ENCODE results near the gene GGTLC1.
A peak's percentile ranks its signal among the peaks of the same experiment; 100 is the strongest.
"Not testable (repeated sequence)": the region's sequence is repeated elsewhere in the genome, so short reads cannot be mapped to it uniquely, and the experiment has no call there.

GGTLC1 gene

GRCh38 chr20:23988561-23988960 lies at the start of gene GGTLC1:
TSS of gene GGTLC1 (minus strand) at chr20:23988779. CDS start at chr20:23986611, 2,168 bp downstream.
- DNase-seq, result no peak

- DNase-seq, result no peak
Observed at GRCh38 chr20:24034820-24035219, 46.2 kb upstream of the GGTLC1 start.

- DNase-seq, result no peak
Observed at GRCh38 chr20:24033565-24033964, 45.0 kb upstream of the GGTLC1 start.

GRCh38 chr20:24033151-24033550 lies 44.6 kb upstream of the GGTLC1 start:
- no peak for DNase-seq

- no peak for DNase-seq
Observed at GRCh38 chr20:24032400-24032898, 43.9 kb upstream of the GGTLC1 start.

GRCh38 chr20:24027229-24027628 lies 38.6 kb upstream of the GGTLC1 start:
- peak; percentile 63 to 66 for DNase-seq

- no peak for DNase-seq
Observed at GRCh38 chr20:24022621-24023180, 34.1 kb upstream of the GGTLC1 start.

GRCh38 chr20:24018796-24019195 lies 30.2 kb upstream of the GGTLC1 start:
- no peak for DNase-seq

- no peak for DNase-seq
Observed at GRCh38 chr20:24017458-24017755, 28.8 kb upstream of the GGTLC1 start.

GRCh38 chr20:24016607-24017457 lies 28.3 kb upstream of the GGTLC1 start:
- DNase-seq, result no peak

- DNase-seq, result no peak
Observed at GRCh38 chr20:24013953-24014352, 25.4 kb upstream of the GGTLC1 start.

- no peak for DNase-seq
Observed at GRCh38 chr20:24011282-24011681, 22.7 kb upstream of the GGTLC1 start.

GRCh38 chr20:24007758-24008157 lies 19.2 kb upstream of the GGTLC1 start:
- no peak for DNase-seq

- no peak for DNase-seq
Observed at GRCh38 chr20:24007073-24007595, 18.6 kb upstream of the GGTLC1 start.

GRCh38 chr20:24006626-24007025 lies 18.0 kb upstream of the GGTLC1 start:
- no peak for DNase-seq

- no peak for DNase-seq
Observed at GRCh38 chr20:24004471-24004870, 15.9 kb upstream of the GGTLC1 start.

GRCh38 chr20:24002896-24003295 lies 14.3 kb upstream of the GGTLC1 start:
- no peak for DNase-seq

- no peak for DNase-seq
Observed at GRCh38 chr20:24001712-24002405, 13.3 kb upstream of the GGTLC1 start.

GRCh38 chr20:23998844-23999243 lies 10.3 kb upstream of the GGTLC1 start:
- no peak for DNase-seq

- DNase-seq, result no peak
Observed at GRCh38 chr20:23998392-23998791, 9.8 kb upstream of the GGTLC1 start.

GRCh38 chr20:23995905-23996666 lies 7.5 kb upstream of the GGTLC1 start:
- DNase-seq, result peak; percentile 72 to 78

- not testable (repeated sequence) for DNase-seq
Observed at GRCh38 chr20:23995291-23995690, 6.7 kb upstream of the GGTLC1 start.
